Posterior cingulate gyrus (tissue), 11 donors: ENCODE measurements around the gene C1orf210.

Experiments
- DNase-seq, 10 donors: peaks; one replicate each; pipeline versions ENCODE4 v3.0.0 to v3.0.0-alpha.2; 2020 to 2021; ENCODE audit warnings: mixed read lengths in 3 of 10
- intact Hi-C: fragments of 100-400 bp; cut with DNase I; formaldehyde crosslinking; loops from one replicate; pipeline ENCODE4 v1.15.1; 2023

The C1orf210 gene

DNA sequence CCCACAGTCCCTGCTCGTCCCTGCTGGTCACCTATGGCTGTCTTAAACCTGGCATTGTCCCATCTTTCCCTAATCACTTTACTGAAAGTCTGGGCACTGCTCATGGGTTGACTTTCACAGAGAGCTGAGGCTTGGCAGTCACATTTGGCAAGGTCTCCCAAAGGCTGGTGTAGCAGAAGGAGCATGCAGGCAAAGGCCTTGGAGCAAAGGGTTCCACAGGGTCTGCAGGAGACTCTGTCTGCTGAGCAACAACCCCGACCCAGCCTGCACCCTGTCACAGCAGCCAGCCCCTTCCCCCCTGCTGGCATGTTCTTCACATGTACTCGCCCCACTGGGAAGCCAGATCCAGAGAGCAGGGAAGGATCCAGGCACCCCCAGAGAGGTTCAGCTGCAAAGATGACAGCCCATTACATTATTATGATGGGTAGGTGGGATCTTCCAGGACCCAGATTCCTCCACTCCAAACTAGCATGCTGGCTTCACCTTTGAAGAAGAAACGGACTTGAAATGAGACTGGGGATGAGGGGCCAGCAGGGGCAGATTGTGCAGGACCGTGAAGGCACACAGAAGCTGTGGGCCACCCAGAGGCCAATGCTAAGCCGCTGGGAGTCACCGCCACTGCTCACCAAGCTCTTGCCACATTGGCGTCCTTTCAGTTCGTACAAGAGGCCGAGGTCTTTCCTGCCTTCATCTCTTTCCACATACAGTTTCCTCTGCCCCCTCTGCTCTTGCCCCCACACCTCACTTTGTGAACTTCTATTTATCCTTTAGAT is 29.8 kb downstream of the C1orf210 start:
- intact Hi-C loops: no loop called here

DNA sequence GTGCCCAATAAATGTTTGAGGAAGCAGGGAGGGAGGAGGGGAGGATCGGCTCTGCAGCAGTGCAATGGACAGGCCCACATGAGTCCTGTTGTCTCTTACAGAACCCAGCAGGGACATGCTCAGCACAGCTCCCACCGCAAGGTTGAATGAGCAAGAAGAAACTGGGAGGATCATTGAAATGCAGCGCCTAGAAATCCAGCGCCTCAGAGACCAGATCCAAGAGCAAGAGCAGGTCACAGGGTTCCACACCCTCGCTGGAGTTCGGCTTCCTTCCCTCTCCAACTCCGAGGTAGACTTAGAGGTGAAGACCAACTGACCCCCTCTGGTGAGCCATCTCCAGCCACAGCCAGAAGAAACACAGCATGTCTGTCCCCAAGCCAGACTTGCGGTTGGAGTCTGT is 31.5 kb downstream of the C1orf210 start:
- no peak for DNase-seq
- intact Hi-C loops: no loop called here

More for the DNA sequence above, 29.8 kb downstream of the C1orf210 start:
- no peak for DNase-seq

DNA sequence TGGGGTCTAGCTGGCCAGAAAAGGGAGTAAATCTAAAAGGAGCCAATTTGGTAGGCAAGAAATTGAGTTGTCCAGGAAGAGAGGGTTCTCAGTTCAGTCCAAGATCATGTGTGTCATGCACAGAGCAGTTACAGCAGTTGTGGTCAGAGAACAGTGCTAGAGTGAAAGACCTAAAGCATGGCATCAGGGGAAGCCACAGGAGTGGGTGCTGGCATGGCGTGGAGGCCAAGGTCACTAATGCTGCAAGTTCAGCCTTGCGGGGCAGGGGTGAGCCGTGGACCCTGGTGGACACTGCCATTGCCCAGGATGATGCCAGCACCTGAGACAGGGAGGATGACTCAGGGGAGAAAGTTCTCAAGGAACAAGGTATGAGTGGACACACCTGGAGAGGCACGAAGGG is 32.2 kb downstream of the C1orf210 start:
- intact Hi-C loops: no loop called here
- DNase-seq: peak in 1 of 10 donors; percentile 37

DNA sequence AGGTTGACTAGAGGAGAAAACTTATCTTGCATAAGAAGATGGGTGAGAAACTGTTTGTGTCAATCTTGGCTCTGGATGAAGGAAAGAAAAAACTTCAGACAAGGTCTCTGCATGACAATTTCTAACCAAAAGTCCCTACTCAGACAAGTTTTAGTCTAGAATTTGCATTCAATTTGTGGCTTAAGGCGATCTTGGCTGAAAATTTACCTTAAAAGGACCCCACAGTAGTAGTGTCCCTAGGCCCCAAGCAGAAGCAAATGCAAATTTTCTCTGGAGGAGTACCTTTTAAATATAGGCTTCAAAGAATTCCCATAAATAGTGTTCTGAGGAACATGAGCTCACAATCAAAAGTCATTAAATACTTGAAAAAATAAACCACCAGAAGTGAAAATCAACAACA is 33.2 kb downstream of the C1orf210 start:
- DNase-seq: no peak
- intact Hi-C loops: no loop called here

DNA sequence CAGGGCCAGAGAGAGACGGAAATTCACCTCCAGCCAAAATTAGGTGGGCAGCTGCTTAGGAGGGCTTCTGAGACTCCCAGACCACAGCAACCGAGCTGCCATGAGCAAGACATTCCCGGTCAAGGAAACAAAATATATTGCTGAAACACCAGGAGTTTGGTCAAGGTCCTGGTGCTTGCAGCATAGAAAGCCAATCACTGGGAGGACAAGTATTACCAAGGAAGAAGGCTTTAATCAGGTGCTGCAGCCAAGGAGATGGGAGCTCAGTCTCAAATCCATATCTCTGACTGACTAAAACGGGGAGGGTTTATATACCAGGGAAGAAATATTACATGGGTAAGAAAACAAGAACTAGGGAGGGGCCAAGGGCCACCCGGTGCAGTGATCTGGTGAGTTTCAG is 34.4 kb downstream of the C1orf210 start:
- DNase-seq: no peak
- intact Hi-C loops: no loop called here

DNA sequence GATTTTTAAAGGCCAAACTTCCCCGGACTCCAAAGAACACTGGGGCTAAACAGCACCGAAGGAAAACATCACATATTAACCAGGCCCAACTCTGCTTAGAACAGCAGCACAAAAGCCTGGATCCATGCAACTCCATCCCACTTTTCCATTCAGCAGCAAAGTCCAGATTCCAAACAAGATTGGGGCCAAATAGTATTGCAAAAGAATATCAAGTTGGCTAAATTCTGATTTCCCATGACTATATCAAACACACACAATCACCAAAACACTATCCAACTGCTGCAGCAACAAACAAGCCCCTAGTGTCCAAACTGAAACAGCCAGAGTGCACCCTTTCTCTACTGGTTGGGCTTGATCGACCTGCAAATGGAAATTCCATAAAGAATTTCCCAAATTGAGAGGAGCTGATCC is 35.0 kb downstream of the C1orf210 start:
- intact Hi-C loops: no loop called here
- no peak for DNase-seq

DNA sequence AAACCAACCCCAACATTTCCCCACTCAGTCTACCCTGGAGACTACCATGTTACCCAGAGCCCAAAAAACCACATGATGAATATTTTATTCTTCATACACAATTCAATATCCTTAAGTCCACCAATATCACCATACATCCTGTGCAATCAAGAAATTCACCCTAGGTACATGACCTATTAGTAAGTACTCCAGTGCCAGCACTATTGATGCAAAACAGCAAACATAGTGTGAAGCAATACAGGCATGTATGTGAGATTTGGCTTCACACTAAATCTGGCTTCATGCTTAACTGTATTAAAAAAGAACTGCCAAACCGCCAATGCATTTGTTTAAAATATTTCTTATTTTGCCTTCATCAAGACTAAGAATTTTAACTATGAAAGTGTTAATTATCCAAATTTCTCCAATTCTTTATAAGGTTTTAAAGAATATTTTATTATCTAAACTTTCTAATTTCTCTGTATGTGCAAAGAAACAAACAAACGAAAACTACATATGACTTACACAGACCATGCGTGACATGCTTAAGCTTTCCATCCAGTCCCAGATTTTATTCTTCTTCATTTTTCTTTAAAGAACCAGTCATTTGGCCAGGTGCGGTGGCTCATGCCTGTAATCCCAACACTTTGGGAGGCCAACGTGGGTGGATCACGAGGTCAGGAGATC is 38.0 kb downstream of the C1orf210 start:
- intact Hi-C loops: no loop called here
- no peak for DNase-seq

DNA sequence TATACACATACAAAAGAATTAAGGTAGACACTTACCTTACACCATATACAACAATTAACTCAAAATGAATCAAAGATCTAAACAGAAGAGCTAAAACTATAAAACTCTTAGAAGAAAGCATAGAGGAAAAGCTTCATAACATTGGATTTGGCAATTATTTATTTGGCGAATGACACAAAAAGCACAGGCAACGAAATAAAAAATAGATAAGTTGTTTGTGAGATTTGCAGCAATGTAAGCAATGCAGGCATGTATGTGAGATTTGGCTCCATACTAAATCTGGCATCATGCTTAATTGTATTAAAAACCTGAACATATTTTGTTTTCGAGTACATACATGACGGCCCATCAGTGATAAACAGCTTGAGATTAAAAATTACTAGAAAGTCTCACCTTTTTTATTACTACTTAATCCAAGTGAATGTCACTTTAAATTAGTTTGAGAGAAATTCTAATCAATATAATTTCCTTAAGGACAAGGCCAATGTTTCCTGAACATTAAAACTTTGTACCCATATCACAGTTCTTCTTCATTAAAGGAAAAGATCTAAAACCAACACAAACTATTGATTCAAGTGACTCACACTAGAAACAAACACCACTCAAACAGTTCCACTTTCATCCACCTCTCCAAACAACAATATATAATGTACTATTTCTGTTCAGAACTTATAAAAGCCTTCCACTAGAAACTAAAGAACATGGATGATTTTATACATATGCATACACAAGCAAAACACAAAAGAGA is 38.7 kb downstream of the C1orf210 start:
- no peak for DNase-seq
- intact Hi-C loops: no loop called here

DNA sequence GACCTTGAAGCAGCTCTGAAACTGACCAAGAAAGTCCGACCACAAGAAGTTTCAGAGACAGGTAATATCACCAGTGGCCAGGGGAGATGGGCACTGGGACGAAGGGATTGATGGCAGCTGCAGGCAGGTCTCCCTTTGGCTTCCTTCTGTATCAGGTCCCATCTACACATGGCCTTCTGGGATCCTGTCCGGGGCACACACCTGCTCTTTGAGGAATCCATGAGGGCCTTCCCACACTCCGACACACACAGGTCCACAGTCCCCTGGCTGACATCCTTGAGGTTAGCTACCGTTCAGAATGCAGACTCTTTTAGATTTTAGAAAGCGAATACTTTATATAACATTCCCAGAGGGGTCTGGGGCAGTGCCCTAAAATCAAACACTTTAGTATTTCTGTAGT is 42.1 kb downstream of the C1orf210 start:
- DNase-seq: no peak
- intact Hi-C loops: no loop called here

DNA sequence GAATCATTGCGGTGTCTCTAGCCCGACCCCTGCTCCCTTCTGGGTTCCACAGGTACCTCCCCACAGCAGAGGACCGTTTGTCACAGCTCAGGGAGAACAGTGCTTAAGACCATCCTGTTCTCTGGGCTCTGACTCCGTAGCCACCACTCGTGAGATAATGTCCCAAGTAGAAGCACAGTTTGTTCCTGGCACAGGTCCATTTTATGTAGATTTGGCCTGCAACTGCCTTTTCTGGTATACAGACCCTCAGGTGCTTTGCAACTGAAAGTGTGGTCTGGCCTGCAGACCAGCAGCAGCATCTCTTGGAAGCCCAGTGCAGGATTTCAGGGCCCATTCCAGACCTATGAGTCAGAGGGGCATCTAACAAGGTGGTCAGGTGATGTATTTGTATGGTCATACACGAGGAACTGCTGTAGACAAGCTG is 44.0 kb downstream of the C1orf210 start:
- intact Hi-C loops: no loop called here
- no peak for DNase-seq

DNA sequence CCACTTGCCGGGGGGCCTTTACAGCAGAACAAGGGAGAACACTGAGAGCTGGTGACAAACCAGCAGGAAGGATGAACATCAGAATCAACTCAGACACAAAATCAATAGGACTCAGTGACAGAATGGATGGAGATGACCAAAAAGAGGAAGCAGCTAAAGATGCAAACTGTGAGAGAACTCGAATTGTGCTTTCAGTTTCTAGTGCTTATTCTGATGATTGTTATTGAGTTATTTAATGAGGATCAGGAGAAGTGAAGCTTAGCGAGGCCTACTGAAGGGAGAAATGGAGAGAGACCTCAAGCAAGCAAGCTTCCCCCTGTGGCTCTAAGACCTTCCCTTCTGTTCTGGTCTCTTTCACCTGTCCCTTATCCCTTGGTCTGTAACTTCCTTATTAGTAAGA is 45.9 kb downstream of the C1orf210 start:
- no peak for DNase-seq
- intact Hi-C loops: loop anchor here (2.0 kb wide), 1 partner anchor 117 kb away; no protein-coding TSS in a partner anchor

DNA sequence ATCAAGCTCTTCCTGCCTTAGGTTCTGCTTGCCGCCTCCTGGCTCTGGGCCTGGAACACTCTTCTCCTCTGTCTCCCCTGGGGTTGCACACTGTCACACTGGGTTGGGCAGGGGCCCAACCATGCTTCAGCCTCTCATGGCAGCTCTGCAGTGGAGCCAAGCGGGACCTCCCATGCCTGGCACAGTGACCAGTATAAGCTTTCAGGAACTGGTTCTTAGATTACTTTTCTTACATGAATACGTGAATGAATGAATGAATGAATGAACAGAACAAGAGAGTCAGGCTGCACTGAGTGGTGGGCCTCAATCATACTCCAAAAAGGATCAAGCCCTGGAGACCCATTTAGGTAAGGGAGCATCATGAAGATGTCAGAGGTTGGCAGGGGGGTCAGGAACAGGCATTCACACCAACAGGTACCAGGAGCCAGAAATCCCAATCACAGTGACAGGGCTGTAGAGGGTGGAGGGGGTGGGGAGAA is 46.4 kb downstream of the C1orf210 start:
- intact Hi-C loops: loop anchor here (1.0 to 2.0 kb wide), 2 partner anchors 118 to 144 kb away; no protein-coding TSS in a partner anchor
- DNase-seq: peak in 1 of 10 donors; percentile 73

DNA sequence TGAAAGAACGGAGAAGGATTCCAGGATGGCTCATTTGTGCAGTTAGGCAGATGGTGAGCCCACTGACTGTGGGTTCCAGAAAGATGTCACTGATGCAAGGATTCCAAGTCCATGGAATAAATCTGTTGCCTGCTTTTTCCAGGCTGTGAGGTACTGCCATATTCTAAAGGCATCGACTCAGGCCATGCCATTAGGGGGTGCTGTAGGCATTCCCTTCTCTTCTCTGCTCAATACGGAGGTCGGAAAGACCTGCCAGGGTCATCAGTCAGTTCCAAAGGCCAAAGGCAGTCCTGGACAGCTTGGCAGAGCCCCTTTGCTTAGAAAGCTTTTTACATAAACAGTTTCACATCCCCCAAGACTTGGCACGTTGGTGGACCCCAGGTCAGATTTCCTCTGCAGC is 47.3 kb downstream of the C1orf210 start:
- peak in 8 of 10 donors; percentile 38 to 96 (median 74) for DNase-seq
- intact Hi-C loops: loop anchor here (1.0 to 2.0 kb wide), 2 partner anchors 119 to 145 kb away; no protein-coding TSS in a partner anchor

DNA sequence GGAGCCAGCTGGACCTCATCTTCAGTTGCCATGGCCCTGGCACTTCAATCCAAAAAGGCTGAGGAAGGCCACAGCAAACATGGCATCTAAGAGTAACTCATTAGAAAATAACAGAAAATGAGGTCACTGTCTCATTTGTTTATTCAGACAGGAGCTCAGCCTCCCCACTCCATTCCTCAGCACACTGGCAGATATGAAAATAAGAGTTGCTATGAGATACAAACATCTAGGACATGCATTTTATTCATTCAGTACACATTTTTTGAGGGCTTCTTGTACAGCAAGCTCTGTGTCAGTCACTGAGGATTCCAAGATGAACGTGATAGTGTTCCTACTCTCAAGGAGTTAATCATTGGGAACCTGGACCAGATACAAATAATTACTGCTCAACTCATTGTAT is 48.3 kb downstream of the C1orf210 start:
- DNase-seq: no peak

DNA sequence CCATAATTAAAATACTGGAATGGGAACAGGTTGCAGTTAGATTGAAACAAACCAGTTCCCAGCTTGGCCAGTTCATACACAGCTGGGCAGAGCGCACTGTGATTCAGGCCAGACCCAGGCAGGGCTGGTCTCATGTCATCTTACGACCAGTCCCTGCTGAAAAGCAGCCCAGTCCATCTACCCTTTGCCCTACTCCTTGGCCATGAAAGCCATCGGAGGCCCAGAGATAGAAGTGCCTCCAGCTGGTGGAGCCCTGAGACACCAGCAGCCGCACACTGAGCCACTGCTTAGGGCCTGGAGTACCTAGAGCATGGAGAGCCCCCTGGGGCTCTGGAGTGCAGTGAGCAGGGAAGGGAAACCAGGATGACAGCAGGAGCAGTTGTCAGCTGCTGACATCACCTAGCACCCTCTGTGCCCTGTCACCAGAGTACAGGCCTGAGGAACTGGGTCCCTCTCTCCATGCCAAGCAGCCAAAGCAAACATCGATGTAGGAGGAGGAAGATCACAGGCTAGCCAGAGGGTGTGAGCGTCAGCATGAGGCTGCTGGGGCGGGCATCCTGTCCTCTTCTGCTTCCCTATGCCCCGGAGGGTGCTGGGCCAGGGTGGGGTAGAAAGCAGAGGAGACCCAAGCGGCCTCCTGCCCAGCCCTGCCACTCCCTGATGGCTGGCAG is 49.8 kb downstream of the C1orf210 start:
- intact Hi-C loops: no loop called here
- DNase-seq: no peak

More for the DNA sequence above, 48.3 kb downstream of the C1orf210 start:
- intact Hi-C loops: no loop called here

DNA sequence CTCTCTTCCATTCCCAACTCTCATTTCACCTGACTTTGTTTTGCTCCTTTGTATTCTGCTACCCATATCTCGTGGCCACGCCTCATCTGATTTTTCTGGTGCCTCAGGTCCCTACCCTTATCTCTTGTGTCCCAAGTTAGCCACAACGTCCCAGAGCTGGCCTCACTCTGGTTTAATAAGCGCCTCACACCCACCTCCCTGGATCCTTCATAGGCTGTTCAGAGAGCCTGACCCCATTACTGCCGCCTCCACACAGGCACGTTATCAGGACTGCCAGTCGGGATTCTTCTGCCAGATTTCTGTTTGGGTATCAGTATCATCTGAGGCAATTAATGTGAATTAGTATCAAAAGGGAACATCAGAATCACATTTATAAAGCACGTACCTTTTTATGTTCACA is 50.3 kb downstream of the C1orf210 start:
- DNase-seq: no peak
- intact Hi-C loops: no loop called here

DNA sequence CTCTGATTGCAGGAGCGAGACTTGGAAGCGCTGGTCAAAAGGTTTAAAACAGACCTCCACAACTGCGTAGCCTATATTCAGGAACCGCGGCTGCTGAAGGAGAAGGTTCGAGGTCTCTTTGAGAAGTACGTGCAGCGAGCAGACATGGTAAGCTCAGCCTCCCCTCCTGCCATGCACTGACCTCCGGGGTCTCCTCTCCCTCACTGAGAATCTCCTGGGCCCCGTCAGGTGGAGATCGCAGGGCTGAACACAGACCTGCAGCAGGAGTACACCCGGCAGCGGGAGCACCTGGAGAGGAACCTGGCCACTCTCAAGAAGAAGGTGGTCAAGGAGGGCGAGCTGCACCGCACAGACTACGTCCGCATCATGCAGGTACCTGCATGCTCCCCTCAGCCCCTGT is 51.1 kb downstream of the C1orf210 start:
- DNase-seq: no peak
- intact Hi-C loops: no loop called here

DNA sequence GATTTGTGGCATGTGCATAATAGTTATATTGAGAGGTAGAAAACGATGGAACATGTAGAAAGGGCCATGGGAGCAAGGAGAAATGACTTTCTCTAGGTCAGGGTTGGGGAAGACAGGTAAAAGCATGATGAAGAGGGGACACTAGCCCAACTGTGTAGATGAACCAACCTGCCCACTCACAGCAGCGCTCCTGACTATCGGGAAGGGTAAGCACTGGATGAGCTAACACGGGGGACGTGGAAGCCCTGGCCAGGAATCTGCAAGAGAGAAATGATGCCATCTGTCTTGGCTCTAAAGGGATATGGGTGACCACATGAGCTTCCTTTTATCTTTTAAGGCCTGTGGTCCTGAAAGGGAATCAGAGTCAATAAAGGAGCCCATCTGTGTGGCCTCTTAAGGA is 51.8 kb downstream of the C1orf210 start:
- intact Hi-C loops: no loop called here
- DNase-seq: peak in 4 of 10 donors; percentile 19 to 86 (median 68)

DNA sequence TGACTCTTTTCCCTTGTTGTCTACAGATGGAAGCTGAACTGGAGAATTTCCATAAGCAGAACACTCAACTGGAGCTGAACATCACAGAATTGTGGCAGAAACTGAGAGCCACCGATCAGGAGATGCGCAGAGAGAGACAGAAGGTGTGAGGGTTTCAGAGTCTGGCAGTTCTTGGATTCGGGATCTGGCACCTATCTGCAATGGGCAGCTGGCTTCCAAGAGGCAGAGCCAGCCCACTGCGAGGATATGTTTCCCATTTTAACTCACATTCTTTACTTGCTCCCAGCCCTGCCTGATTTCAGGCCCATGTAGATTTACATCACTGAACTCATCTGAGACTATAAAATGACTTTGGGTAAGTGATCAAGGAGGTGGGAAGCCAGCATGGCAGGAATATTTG is 52.9 kb downstream of the C1orf210 start:
- intact Hi-C loops: no loop called here
- peak in 7 of 10 donors; percentile 42 to 90 (median 46) for DNase-seq

DNA sequence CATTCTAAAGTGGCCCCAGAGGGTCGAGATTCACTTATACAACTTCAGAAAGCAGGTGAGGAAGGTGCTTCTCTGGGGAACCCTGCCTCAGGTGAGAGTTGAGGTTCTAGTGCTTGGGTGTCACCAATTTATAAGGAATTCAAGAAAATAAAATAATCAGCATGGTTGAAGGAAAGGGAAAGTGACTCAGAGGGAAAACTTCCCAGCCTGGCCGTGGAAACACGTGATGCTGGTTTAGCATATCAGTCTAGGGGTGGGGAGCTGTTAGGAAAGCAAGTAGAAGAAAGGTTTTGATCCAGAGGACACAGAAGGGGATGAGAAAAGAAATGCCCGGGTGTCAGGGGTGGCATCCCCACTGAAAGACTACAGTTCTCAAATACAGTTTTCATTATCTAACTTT is 53.3 kb downstream of the C1orf210 start:
- DNase-seq: no peak
- intact Hi-C loops: no loop called here
